ENCODE measurements around the gene EEF1AKMT4. TPM values are rescaled to one million over a fixed set of nuclear protein-coding genes. Genes with fewer than 3 reads are reported as not detected.

Gene EEF1AKMT4
- total RNA-seq, 1 donor from 2014 or later = 7.2 TPM

- Mint-ChIP-seq H3K9me3 (ENCODE audit: unreplicated experiment) (no peaks in the 10 kb centered on the region), H3K27me3 (ENCODE audit: low read depth, unreplicated experiment) (peaks cover 15% of the 10 kb centered on the region), H3K4me1 (ENCODE audit: low read depth, unreplicated experiment) (no peaks in the 10 kb centered on the region), H3K36me3 (ENCODE audit: low read depth, unreplicated experiment) (no peaks in the 10 kb centered on the region), H3K27ac (ENCODE audit: unreplicated experiment) (no peak overlapping the region), H3K4me3 (ENCODE audit: unreplicated experiment) (no peak overlapping the region)
- TF ChIP-seq CTCF (IDR thresholded peaks at IDR 0.05; ENCODE audit: insufficient read depth, low read depth, low read length) (no peak), EZH2 (IDR thresholded peaks at IDR 0.05; ENCODE audit: insufficient read depth, low read length) (no peak)
- FAIRE-seq = no peak
- Histone ChIP-seq H3K4me1 (ENCODE audit: insufficient read depth, low read length) (no peaks in the 10 kb centered on the region), H3K9me3 (ENCODE audit: insufficient read depth, low read depth, low read length) (no peaks in the 10 kb centered on the region), H3K27me3 (ENCODE audit: insufficient read depth, low read length) (peaks cover 15% of the 10 kb centered on the region), H3K4me3 (ENCODE audit: insufficient read depth, low read depth, low read length) (no peak overlapping the region), H3K79me2 (ENCODE audit: insufficient read depth, low read length) (no peaks in the 10 kb centered on the region), H4K20me1 (ENCODE audit: insufficient read depth, low read length) (no peaks in the 10 kb centered on the region), H3K4me2 (ENCODE audit: low read length) (no peak overlapping the region), H2AFZ (ENCODE audit: low read depth, low read length) (no peak overlapping the region), H3K9ac (ENCODE audit: low read length) (no peak overlapping the region), H3K27ac (ENCODE audit: low read depth, low read length) (no peak overlapping the region), H3K36me3 (ENCODE audit: insufficient read depth, low read length) (no peaks in the 10 kb centered on the region)
- DNase-seq (ENCODE audit: low read depth) = no peak
Measured at GRCh38 chr3:184209146-184209923, 40.1 kb upstream of the EEF1AKMT4 start.

- no peak for TF ChIP-seq EZH2 (IDR thresholded peaks at IDR 0.05; ENCODE audit: insufficient read depth, low read length)
- TF ChIP-seq CTCF (IDR thresholded peaks at IDR 0.05; ENCODE audit: insufficient read depth, low read depth, low read length) = no peak
- no peaks in the 10 kb centered on the region for H3K36me3 Mint-ChIP-seq (ENCODE audit: low read depth, unreplicated experiment)
Measured at GRCh38 chr3:184211297-184211696, 38.2 kb upstream of the EEF1AKMT4 start.

DNA sequence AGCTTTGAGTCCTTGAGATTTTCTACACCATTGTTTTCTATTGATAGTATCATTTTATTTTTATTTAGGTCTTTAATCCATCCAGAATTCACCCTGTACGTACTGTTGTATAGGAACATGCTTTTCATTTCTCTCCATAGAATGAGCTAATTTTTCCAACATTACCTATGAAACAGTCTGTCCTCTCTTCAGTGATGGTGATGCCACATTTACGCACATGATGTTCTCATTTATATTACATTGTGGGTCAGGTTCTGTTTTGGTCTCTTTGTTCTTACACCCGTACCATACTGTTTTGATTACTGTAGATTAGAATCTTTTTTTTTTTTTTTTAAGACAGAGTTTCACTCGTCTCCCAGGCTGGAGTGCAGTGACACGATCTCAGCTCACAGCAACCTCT is 37.8 kb upstream of the EEF1AKMT4 start:
- no peaks in the 10 kb centered on the region for H3K36me3 Mint-ChIP-seq (ENCODE audit: low read depth, unreplicated experiment)
- H3K4me1 Mint-ChIP-seq (ENCODE audit: low read depth, unreplicated experiment) = no peaks in the 10 kb centered on the region
- no peaks in the 10 kb centered on the region for H3K36me3 ChIP-seq (ENCODE audit: insufficient read depth, low read length)
- no peaks in the 10 kb centered on the region for H3K4me1 ChIP-seq (ENCODE audit: insufficient read depth, low read length)
- no peak overlapping the region for H3K27ac ChIP-seq (ENCODE audit: low read depth, low read length)
- H2AFZ ChIP-seq (ENCODE audit: low read depth, low read length) = no peak overlapping the region
- H3K4me3 ChIP-seq (ENCODE audit: insufficient read depth, low read depth, low read length) = no peak overlapping the region
- H3K9me3 Mint-ChIP-seq (ENCODE audit: unreplicated experiment) = no peaks in the 10 kb centered on the region
- no peaks in the 10 kb centered on the region for H4K20me1 ChIP-seq (ENCODE audit: insufficient read depth, low read length)
- FAIRE-seq (no peak), DNase-seq (ENCODE audit: low read depth) (no peak)
- H3K4me3 Mint-ChIP-seq (ENCODE audit: unreplicated experiment) = no peak overlapping the region
- no peaks in the 10 kb centered on the region for H3K79me2 ChIP-seq (ENCODE audit: insufficient read depth, low read length)
- no peak overlapping the region for H3K4me2 ChIP-seq (ENCODE audit: low read length)
- no peak overlapping the region for H3K9ac ChIP-seq (ENCODE audit: low read length)
- TF ChIP-seq EZH2 (IDR thresholded peaks at IDR 0.05; ENCODE audit: insufficient read depth, low read length) (no peak), CTCF (IDR thresholded peaks at IDR 0.05; ENCODE audit: insufficient read depth, low read depth, low read length) (no peak)
- H3K27me3 ChIP-seq (ENCODE audit: insufficient read depth, low read length) = peaks cover 9% of the 10 kb centered on the region
- peaks cover 12% of the 10 kb centered on the region for H3K27me3 Mint-ChIP-seq (ENCODE audit: low read depth, unreplicated experiment)
- no peak overlapping the region for H3K27ac Mint-ChIP-seq (ENCODE audit: unreplicated experiment)
- H3K9me3 ChIP-seq (ENCODE audit: insufficient read depth, low read depth, low read length) = no peaks in the 10 kb centered on the region

More at GRCh38 chr3:184211297-184211696, 38.2 kb upstream of the EEF1AKMT4 start:
- Mint-ChIP-seq H3K4me1 (ENCODE audit: low read depth, unreplicated experiment) (no peaks in the 10 kb centered on the region), H3K27ac (ENCODE audit: unreplicated experiment) (no peak overlapping the region), H3K9me3 (ENCODE audit: unreplicated experiment) (no peaks in the 10 kb centered on the region), H3K4me3 (ENCODE audit: unreplicated experiment) (no peak overlapping the region), H3K27me3 (ENCODE audit: low read depth, unreplicated experiment) (peaks cover 16% of the 10 kb centered on the region)
- H3K4me1 ChIP-seq (ENCODE audit: insufficient read depth, low read length) = no peaks in the 10 kb centered on the region
- FAIRE-seq (no peak), DNase-seq (ENCODE audit: low read depth) (no peak)
- H3K4me3 ChIP-seq (ENCODE audit: insufficient read depth, low read depth, low read length) = no peak overlapping the region
- H3K27ac ChIP-seq (ENCODE audit: low read depth, low read length) = no peak overlapping the region
- peaks cover 11% of the 10 kb centered on the region for H3K27me3 ChIP-seq (ENCODE audit: insufficient read depth, low read length)
- no peaks in the 10 kb centered on the region for H4K20me1 ChIP-seq (ENCODE audit: insufficient read depth, low read length)
- H3K9ac ChIP-seq (ENCODE audit: low read length) = no peak overlapping the region
- no peaks in the 10 kb centered on the region for H3K9me3 ChIP-seq (ENCODE audit: insufficient read depth, low read depth, low read length)
- H3K4me2 ChIP-seq (ENCODE audit: low read length) = no peak overlapping the region
- H3K79me2 ChIP-seq (ENCODE audit: insufficient read depth, low read length) = no peaks in the 10 kb centered on the region
- no peak overlapping the region for H2AFZ ChIP-seq (ENCODE audit: low read depth, low read length)
- no peaks in the 10 kb centered on the region for H3K36me3 ChIP-seq (ENCODE audit: insufficient read depth, low read length)

Measured in astrocyte (in vitro differentiated cells and primary cell).